ENCODE data around the gene WIF1. TPM values are rescaled to one million over a fixed set of nuclear protein-coding genes. Genes with fewer than 3 reads are reported as not detected.
A peak's percentile ranks its signal among the peaks of the same experiment; 100 is the strongest.

WIF1 gene
- total RNA-seq, 1 donor from 2014 or later: 0.76 TPM

GRCh38 chr12:65055859-65056258, 65.2 kb downstream of the WIF1 start:
- ATAC-seq (no peak), DNase-seq (ENCODE audit: low spot score) (no peak)
- intact Hi-C loops (cut with DNase I): no loop called here

DNA sequence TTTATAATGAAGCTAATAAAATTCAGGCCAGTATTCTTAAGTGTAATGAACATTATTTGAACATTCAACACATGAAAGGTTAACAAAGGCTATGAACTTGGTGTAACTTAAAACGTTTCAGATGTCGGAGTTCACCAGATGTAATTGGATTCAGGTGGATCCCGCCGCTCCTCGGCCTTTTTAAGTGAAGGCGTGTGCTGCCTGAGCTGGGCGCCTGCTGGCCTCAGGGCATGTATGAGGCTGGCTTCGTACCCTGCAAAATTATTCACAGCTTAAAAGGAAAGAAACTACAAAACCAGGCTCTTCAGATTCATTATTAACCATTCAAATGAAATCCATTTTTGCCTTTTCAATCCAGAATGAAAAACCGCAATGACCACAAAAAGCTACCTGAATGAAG, 69.9 kb downstream of the WIF1 start:
- DNase-seq (ENCODE audit: low spot score) (no peak), ATAC-seq (no peak)
- intact Hi-C loops (cut with DNase I): no loop called here

- intact Hi-C loops (cut with DNase I): no loop called here
- ATAC-seq: no peak
- DNase-seq (ENCODE audit: low spot score): no peak
These were observed 75.8 kb downstream of the WIF1 start for GRCh38 chr12:65045269-65045668.

DNA sequence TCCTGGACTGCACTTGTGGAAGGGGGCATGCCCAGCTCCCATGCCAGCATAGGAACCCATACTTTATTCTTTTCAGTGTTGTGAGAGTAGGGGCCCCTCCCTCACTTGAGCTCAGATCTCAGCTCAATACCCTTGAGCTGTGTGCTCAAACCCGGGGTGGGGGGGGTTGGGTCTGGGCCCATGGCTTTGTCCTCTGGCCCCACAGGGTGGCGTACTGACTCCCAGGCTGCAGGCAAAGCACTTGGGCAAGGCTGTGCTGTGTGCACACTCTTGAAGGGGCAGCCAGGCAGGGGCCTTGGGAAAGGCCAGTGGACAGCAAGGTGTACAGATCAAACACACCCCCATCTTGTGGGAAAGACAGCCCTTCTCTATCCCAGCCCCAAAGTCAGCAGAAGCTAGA, 81.8 kb downstream of the WIF1 start:
- peak; percentile 26 for ATAC-seq
- DNase-seq (ENCODE audit: low spot score): no peak
- intact Hi-C loops (cut with DNase I): no loop called here

- no peak for ATAC-seq
- intact Hi-C loops (cut with DNase I): no loop called here
- DNase-seq (ENCODE audit: low spot score): no peak
These were observed 96.0 kb downstream of the WIF1 start for GRCh38 chr12:65025136-65025535.

DNA sequence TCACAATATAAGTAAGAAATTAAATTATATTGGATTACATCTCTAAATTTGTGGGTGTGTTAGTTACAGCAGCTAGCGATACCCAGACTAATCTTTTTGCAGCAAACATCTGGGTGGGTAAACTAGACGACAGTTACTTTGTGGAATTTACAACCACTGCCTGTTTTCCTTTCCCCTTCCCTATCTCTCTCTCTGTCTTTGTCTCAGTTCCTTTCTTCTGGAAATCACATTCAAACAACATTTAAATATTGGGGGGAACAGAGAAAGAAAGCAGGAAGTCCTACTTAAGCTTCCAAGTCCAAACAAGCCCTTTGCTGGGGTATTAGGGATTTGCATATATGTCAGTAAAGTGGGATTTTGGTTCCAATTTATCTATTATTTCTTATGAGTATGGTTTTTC, 97.6 kb downstream of the WIF1 start:
- ATAC-seq (no peak), DNase-seq (ENCODE audit: low spot score) (no peak)
- intact Hi-C loops (cut with DNase I): no loop called here

DNA sequence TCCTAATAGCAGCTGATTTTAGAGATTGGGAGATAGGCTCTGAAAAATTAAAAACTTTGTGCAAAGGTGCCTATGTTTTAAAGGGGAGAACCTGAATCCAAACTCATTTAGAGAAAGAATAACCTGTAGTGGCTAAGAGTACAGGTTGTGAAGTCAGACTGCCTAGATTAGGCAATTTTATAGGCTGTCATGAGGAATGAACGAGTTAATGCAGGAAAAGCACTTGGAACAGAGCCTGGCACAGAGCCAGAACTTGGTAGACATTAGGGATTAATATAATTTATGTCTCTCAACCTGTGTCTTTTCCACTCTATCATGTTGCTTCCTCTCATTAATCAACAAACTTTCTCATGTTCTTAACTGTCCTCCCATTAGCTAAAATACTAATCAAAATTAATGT, 98.1 kb downstream of the WIF1 start:
- DNase-seq (ENCODE audit: low spot score) (no peak), ATAC-seq (no peak)
- intact Hi-C loops (cut with DNase I): no loop called here

DNA sequence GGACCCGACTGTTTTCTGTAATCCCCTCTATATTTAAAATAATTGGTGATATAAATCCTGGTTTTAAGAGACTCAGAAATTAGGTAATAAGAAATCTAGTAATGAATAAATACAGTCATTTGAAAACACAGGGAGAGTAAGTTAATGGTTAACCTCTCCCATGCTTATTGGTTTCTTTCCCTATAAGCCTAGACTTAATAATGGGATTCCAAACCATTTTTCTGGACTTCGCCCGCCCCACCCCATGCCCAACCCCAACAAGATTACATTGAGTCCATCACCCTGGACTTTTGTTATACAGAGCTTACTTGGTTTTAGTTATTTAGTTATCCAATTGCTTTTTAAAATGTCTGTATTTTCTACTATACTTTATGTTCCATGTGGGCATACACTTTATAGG, 98.7 kb downstream of the WIF1 start:
- DNase-seq (ENCODE audit: low spot score): no peak
- intact Hi-C loops (cut with DNase I): no loop called here
- ATAC-seq: no peak

DNA sequence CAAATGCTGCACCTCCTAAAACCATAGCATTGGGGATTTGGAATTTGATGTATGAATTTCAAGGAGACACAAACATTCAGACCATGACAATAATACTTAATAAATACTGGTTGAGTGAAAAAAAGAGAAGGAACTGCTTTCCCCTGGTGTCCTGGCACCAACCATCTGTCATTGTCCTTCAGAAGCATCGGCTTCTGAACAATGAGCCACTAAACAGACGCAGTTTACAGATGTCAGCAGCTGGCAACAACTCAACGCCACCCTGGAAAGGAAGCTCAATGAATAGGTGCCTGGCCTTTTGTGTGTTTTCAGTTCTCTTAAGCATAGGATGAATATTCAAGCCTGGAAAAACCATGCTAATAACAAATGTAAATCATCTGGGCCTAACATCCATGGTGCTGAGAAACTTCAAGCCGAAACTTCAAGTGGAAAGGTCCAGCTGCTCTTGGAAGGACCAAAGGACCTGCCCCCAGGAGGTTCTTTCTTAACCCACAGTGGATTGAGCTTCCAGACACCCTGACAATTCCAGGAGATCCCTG, 101.3 kb downstream of the WIF1 start:
- intact Hi-C loops (cut with DNase I): no loop called here
- DNase-seq (ENCODE audit: low spot score) (no peak), ATAC-seq (no peak)

DNA sequence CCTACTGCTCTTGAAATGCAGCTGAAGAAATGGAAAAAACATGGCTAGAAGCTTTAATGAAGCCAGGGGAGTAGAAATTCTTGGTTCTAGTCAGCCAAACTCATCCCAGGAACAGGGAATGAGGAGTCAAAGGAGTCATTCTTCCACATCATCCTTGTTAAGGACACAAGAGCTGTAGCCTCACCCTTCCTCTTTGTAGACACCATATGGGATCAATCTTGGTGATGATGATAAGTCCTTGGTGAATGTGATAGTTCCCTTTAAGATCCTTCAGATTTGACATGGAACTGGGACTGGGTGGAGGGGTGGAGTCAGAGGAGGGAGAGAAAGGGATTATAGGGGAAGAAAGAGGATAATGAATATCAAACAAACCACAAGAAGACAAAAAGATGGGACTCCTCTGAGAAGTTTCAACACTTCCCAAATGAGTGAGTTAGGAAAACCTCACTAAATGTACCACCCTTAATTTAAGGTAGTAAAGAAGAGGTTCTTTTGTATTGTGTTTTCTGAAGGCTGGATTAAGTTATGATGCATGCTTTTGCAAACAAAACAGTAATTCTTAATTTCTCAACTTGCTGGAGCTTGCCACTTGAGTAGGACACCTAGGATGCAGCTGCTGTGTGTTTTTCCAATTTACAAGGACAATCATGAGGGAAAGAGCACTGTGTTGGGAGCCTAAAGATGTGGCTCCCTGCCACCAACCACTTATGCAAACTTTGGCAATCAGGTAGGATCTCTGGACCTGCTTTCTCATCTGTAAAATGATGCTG, 104.0 kb downstream of the WIF1 start:
- DNase-seq (ENCODE audit: low spot score) (no peak), ATAC-seq (no peak)
- intact Hi-C loops (cut with DNase I): no loop called here

GRCh38 chr12:65015850-65016249, 105.3 kb downstream of the WIF1 start:
- DNase-seq (ENCODE audit: low spot score) (no peak), ATAC-seq (no peak)
- intact Hi-C loops (cut with DNase I): no loop called here

DNA sequence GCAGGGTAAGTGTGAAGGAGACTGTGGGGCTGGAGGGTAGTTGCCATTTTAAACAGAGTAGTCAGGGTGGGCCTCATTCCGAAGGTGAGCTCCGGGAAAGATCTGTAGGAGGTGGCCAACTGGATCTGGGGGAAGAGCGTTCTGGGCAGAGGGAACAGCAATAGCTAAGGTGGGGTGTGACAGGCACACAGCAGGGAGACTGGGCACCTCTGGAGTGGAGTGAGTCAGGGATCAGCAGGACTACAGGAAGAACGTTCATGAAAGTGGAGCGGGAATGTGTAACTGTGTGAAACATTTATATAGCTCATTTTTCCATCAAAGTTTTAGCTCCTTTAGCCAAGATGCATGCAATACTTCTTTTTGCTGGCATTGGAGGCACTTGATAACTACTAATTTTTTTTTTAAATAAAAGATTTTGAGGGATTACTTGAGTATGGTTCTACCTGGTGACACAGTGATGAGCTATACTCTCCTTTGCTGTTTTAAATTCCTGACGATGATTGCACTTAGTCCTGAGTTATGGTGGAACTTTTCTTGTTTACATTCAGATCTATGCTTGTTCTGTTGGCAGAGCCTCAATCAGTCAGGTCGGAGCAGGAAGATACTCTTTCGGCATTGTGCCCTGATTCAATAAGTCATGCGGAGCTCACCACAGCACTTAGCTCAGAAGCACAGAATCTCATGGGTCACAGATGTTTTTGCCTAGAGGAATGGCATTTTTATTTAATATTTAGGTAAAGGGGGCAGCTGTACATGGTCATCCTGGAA, 106.4 kb downstream of the WIF1 start:
- no peak for DNase-seq (ENCODE audit: low spot score)
- intact Hi-C loops (cut with DNase I): no loop called here

DNA sequence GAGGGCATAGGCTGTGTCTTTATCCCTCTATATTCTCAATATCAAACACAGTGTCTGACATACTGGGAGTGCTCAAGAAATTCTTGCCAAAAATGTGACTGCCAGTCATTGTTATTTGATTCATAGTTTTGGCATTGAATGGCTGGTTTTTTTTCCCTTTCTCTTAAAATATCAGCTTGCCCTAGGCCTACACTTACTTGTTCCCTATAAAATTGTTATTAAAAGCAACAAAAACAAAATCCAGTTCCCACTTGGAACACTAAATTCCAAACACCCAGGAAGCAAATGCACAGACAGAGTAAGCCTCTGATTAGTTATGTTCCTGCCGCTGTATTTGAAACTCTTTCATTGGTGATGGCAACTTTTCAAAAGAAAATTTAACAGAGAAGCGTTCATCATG, 110.7 kb downstream of the WIF1 start:
- no peak for DNase-seq (ENCODE audit: low spot score)
- ATAC-seq: no peak
- intact Hi-C loops (cut with DNase I): no loop called here

More for the DNA sequence above, 106.4 kb downstream of the WIF1 start:
- no peak for ATAC-seq

- intact Hi-C loops (cut with DNase I): no loop called here
- no peak for ATAC-seq
- no peak for DNase-seq (ENCODE audit: low spot score)
These were observed 115.4 kb downstream of the WIF1 start for GRCh38 chr12:65005716-65006115.

DNA sequence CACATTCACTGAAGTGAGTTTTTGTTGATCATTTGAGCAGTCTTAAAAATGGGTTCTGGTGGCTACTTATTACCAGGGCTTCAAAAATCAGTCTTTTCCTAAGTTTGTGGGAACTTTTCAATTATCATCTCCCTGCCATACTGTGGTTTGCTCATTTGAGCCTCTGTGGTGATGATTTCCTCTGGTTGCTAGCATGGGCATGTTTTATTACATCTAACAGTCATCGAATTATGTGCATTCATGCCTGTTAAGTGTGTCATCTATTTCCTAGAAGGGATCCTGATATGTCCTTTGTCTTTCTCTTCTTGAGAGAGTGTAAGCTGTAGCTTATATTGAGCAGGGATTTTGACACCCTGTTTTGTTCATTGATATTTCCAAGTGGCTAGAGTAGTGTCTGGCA, 116.8 kb downstream of the WIF1 start:
- DNase-seq (ENCODE audit: low spot score) (no peak), ATAC-seq (no peak)

More for the DNA sequence above, 116.8 kb downstream of the WIF1 start:
- intact Hi-C loops (cut with DNase I): no loop called here

Other genes with a start within 250 kb of the WIF1 start
- gene LEMD3, start 48.3 kb upstream of the WIF1 start, total RNA-seq: 33.7 TPM
- 64.2 TPM for gene MSRB3, start 157.4 kb upstream of the WIF1 start, total RNA-seq

All from sciatic nerve (tissue), 2 donors.